GM12878 (cell line): ENCODE data around the gene KCND2. TPM values are rescaled to one million over a fixed set of nuclear protein-coding genes. Genes with fewer than 3 reads are reported as not detected.

Experiments used
- ATF2 ChIP-seq: IDR thresholded peaks from 2 replicates; pipeline ENCODE4 v1.6.1; 2012; ENCODE audit warnings: low read length, inconsistent platforms
- GATAD2B ChIP-seq: fragments of 450-650 bp; conservative IDR thresholded peaks from 2 replicates; pipeline ENCODE4 v1.6.1; 2017; ENCODE audit warnings: low read depth, mild to moderate bottlenecking, moderate library complexity
- HDAC6 ChIP-seq: fragments of 200-600 bp; sonication (generic); IDR thresholded peaks from one replicate; pipeline ENCODE4 v1.8.0; 2017; ENCODE audit warnings: antibody characterized with exemption; ENCODE audit not compliant: unreplicated experiment
- MYC ChIP-seq: IDR thresholded peaks from 2 replicates; pipeline ENCODE4 v1.6.1; 2011; ENCODE audit warnings: mild to moderate bottlenecking, low read length, moderate library complexity, inconsistent platforms; ENCODE audit not compliant: insufficient read depth, insufficient replicate concordance, insufficient read length, severe bottlenecking
- SIX5 ChIP-seq: IDR thresholded peaks from 2 replicates; pipeline ENCODE4 v1.6.1; 2011; ENCODE audit warnings: mild to moderate bottlenecking, low read depth, low read length, moderate library complexity; ENCODE audit not compliant: severe bottlenecking
- SREBF1 ChIP-seq: IDR thresholded peaks from 2 replicates; pipeline ENCODE4 v1.6.1; 2012; ENCODE audit warnings: mild to moderate bottlenecking, low read length
- ZNF24 ChIP-seq: fragments of 450-650 bp; IDR thresholded peaks from 2 replicates; pipeline ENCODE4 v1.6.1; 2017; ENCODE audit warnings: antibody characterized with exemption, mild to moderate bottlenecking
- polyA plus RNA-seq, 11 experiments: library from polyadenylated mRNA; depleted of rRNA in 4 of 11; unstranded in 6 of 11; stranded (reverse) in 5 of 11; fragments of >200 nt; fragmentation: Nextera tagmentation in 4 of 11; fragmentation: Illumina TruSeq in 1 of 11; extraction: Ambion mirVana in 4 of 11; extraction: Trizol in 1 of 11; gene quantifications; 1 replicate in 1 of 11; 2 replicates in 10 of 11; pipeline versions ENCODE4 v1.2.1 to v1.2.3, GENCODE V29; 2011 to 2016; ENCODE audit warnings: inconsistent platforms in 2 of 11, missing spikeins in 2 of 11, low read depth in 1 of 11
- total RNA-seq, 4 experiments: library from RNA; depleted of rRNA in 3 of 4; stranded (reverse); fragments of >200 nt in 3 of 4; fragmentation: Illumina TruSeq in 1 of 4; extraction: Trizol in 1 of 4; gene quantifications; 2 replicates each; pipeline versions ENCODE4 v1.2.1 to v1.2.3, GENCODE V29; 2013 to 2021
- TF ChIP-seq, protein P1 (sequence below): fragments of 450-650 bp; formaldehyde crosslinking; IDR thresholded peaks from 2 replicates; pipeline ENCODE4 v1.5.0; 2022; ENCODE audit warnings: mild to moderate bottlenecking, missing genetic modification characterization
- TF ChIP-seq, protein P2 (sequence below): fragments of 450-650 bp; IDR thresholded peaks from 2 replicates; pipeline ENCODE4 v1.6.1; 2018; ENCODE audit warnings: mild to moderate bottlenecking, low read depth, moderate library complexity; ENCODE audit not compliant: partially characterized antibody

KCND2 gene
- total and polyA plus RNA-seq, 10 of the 15 experiments (the other 5 are each of a cell fraction or from before 2014, with no cell fraction given): 3.6 to 22.3 (median 6.3) TPM

DNA sequence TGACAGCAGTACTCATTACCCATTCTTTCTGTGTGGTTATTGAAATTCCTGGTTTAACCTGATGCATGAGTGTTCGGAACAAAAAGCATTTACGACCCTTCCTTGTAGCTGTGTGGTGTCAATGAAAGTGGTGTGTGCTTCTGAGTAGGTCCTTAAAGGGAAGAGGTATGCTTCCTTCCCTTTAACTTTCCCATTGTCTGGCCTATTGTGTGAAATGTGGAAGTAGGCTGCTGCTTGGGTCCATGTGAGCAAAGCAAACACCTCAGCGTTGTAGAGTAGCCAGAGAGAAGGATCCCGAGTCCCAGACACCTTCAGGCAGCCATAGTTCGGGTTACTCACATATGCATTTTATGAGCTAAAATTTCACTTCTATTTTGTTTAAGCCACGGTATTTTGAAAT lies 510.3 kb downstream of the KCND2 start (continued):
- TF ChIP-seq, protein P1, sequence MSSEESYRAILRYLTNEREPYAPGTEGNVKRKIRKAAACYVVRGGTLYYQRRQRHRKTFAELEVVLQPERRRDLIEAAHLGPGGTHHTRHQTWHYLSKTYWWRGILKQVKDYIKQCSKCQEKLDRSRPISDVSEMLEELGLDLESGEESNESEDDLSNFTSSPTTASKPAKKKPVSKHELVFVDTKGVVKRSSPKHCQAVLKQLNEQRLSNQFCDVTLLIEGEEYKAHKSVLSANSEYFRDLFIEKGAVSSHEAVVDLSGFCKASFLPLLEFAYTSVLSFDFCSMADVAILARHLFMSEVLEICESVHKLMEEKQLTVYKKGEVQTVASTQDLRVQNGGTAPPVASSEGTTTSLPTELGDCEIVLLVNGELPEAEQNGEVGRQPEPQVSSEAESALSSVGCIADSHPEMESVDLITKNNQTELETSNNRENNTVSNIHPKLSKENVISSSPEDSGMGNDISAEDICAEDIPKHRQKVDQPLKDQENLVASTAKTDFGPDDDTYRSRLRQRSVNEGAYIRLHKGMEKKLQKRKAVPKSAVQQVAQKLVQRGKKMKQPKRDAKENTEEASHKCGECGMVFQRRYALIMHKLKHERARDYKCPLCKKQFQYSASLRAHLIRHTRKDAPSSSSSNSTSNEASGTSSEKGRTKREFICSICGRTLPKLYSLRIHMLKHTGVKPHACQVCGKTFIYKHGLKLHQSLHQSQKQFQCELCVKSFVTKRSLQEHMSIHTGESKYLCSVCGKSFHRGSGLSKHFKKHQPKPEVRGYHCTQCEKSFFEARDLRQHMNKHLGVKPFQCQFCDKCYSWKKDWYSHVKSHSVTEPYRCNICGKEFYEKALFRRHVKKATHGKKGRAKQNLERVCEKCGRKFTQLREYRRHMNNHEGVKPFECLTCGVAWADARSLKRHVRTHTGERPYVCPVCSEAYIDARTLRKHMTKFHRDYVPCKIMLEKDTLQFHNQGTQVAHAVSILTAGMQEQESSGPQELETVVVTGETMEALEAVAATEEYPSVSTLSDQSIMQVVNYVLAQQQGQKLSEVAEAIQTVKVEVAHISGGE (CRISPR knock-in tag): no peak
- no peak for TF ChIP-seq HDAC6
- no peak for TF ChIP-seq MYC
- TF ChIP-seq, protein P2, sequence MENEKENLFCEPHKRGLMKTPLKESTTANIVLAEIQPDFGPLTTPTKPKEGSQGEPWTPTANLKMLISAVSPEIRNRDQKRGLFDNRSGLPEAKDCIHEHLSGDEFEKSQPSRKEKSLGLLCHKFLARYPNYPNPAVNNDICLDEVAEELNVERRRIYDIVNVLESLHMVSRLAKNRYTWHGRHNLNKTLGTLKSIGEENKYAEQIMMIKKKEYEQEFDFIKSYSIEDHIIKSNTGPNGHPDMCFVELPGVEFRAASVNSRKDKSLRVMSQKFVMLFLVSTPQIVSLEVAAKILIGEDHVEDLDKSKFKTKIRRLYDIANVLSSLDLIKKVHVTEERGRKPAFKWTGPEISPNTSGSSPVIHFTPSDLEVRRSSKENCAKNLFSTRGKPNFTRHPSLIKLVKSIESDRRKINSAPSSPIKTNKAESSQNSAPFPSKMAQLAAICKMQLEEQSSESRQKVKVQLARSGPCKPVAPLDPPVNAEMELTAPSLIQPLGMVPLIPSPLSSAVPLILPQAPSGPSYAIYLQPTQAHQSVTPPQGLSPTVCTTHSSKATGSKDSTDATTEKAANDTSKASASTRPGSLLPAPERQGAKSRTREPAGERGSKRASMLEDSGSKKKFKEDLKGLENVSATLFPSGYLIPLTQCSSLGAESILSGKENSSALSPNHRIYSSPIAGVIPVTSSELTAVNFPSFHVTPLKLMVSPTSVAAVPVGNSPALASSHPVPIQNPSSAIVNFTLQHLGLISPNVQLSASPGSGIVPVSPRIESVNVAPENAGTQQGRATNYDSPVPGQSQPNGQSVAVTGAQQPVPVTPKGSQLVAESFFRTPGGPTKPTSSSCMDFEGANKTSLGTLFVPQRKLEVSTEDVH: no peak
- no peak for TF ChIP-seq ATF2
- TF ChIP-seq SIX5: no peak
- TF ChIP-seq ZNF24: no peak
- no peak for TF ChIP-seq SREBF1
- no peak for TF ChIP-seq GATAD2B
